Naive thymus-derived CD8-positive, alpha-beta T cell (primary cell): ENCODE data around the gene ZNHIT1. TPM values are rescaled to one million over a fixed set of nuclear protein-coding genes. Genes with fewer than 3 reads are reported as not detected.
A peak's percentile ranks its signal among the peaks of the same experiment; 100 is the strongest.
"Not testable (repeated sequence)": the region's sequence is repeated elsewhere in the genome, so short reads cannot be mapped to it uniquely, and the experiment has no call there.

Experiments
- ATAC-seq, 2 donors: fragments of 150-1000 bp; cut with Tn5 transposase in 1 of 2; sonication (Bioruptor Pico), chemical (Tn5 transposase) in 1 of 2; 1 replicate in 1 of 2; 2 replicates in 1 of 2; pipeline ENCODE4 v1.10.0; 2021; ENCODE audit warnings: mild to moderate bottlenecking in 2 of 2, moderate library complexity in 2 of 2
- POLR2A ChIA-PET: fragments of 350-600 bp; sonication (Branson Sonifier 250); formaldehyde crosslinking; loops from one replicate; lab custom pipeline; 2021; ENCODE audit warnings: antibody characterized with exemption; lab: Charles Lee
- DNase-seq, 10 donors: peaks; one replicate each; pipeline versions ENCODE4 v3.0.0 to v3.0.0-alpha.2; 2020 to 2022
- H3K27ac Mint-ChIP-seq, 10 donors: one replicate each; pipeline ENCODE4 v1.8.0; 2020 to 2022; ENCODE audit warnings: mild to moderate bottlenecking in 10 of 10, mixed read lengths in 10 of 10, moderate library complexity in 4 of 10, inconsistent platforms in 1 of 10
- H3K27me3 Mint-ChIP-seq, 5 donors: one replicate each; pipeline ENCODE4 v1.8.0; 2021 to 2022; ENCODE audit warnings: mixed read lengths in 5 of 5
- H3K36me3 Mint-ChIP-seq, 3 donors: one replicate each; pipeline ENCODE4 v1.8.0; 2020 to 2022; ENCODE audit warnings: mixed read lengths in 3 of 3, mild to moderate bottlenecking in 2 of 3, inconsistent platforms in 1 of 3
- H3K4me1 Mint-ChIP-seq, 4 donors: one replicate each; pipeline ENCODE4 v1.8.0; 2021 to 2022; ENCODE audit warnings: mixed read lengths in 4 of 4
- H3K4me3 Mint-ChIP-seq, 10 donors: one replicate each; pipeline ENCODE4 v1.8.0; 2020 to 2022; ENCODE audit warnings: mild to moderate bottlenecking in 10 of 10, mixed read lengths in 10 of 10, moderate library complexity in 6 of 10, inconsistent platforms in 1 of 10
- H3K9me3 Mint-ChIP-seq, 9 donors: one replicate each; pipeline ENCODE4 v1.8.0; 2020 to 2022; ENCODE audit warnings: mixed read lengths in 9 of 9, mild to moderate bottlenecking in 3 of 9, inconsistent platforms in 1 of 9, moderate library complexity in 1 of 9
- polyA plus RNA-seq, 3 donors: library from polyadenylated mRNA; unstranded; fragments of 300-500 nt; fragmentation: Illumina TruSeq; gene quantifications; one replicate each; pipeline ENCODE4 v1.2.3, GENCODE V29; 2021
- total RNA-seq, 8 experiments: library from RNA in 2 of 8; stranded (reverse) in 2 of 8; gene quantifications; one replicate each; pipeline ENCODE4 v1.2.3 and lab custom pipeline; 2021 to 2026

Gene ZNHIT1
- total and polyA plus RNA-seq, 5 experiments from 2014 or later: 31.2 to 66.4 (median 50.9) TPM

DNA sequence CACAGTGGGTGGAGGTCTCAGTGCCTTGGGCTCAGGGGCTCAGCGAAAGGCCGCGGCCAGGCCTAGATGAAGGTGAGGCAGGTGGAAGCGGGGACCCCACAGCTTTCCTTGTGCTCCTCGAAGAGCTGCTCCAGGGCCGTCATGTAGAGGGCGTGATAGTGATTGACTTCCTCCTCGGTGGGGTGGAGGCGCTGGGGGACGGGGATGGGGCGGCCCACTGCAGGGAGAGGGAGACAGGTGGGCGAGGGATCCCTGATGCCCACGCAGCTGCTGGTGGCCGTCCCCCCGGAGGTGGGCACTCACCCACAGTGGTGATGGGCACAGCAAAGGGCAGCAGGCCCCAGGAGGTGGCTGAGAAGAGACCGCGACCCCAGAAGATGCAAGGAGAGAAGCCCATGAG, 22.1 kb upstream of the ZNHIT1 start:
- ATAC-seq (no peak), DNase-seq (no peak)
- no peak overlapping the region for H3K4me3 Mint-ChIP-seq
- H3K27me3 Mint-ChIP-seq: peaks cover 7 to 28% (median 14%) of the 10 kb centered on the region in 5 donors
- H3K27ac Mint-ChIP-seq: no peak overlapping the region
- POLR2A ChIA-PET: no interaction called here
- peaks cover 0 to 5% (median 4%) of the 10 kb centered on the region in 4 donors for H3K4me1 Mint-ChIP-seq
- no peaks in the 10 kb centered on the region for H3K36me3 Mint-ChIP-seq
- no peaks in the 10 kb centered on the region for H3K9me3 Mint-ChIP-seq

DNA sequence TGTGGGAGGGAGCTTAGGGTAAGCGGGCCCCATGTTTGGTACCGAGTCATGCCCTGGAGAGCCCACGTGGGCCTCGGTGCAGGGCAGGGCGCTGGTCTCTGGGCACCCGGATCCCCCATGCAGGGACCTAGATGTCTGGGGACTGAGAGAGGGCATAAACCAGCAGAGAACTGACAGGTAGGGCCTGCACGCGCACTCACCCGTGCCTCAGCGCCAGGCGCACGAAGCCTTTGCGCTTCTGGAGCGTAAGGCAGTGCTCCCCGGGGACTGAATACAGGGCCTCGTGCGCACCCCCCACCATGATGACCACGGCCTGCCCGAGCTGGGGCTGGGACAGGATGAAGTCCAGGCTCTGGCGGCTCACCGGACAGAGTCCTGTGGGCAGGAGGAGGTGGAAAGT, 20.0 kb upstream of the ZNHIT1 start:
- H3K36me3 Mint-ChIP-seq: no peaks in the 10 kb centered on the region
- POLR2A ChIA-PET: no interaction called here
- no peak for ATAC-seq
- H3K4me3 Mint-ChIP-seq: no peak overlapping the region
- DNase-seq: no peak
- H3K27ac Mint-ChIP-seq: no peak overlapping the region
- H3K27me3 Mint-ChIP-seq: peaks cover 9 to 43% (median 22%) of the 10 kb centered on the region in 5 donors
- peaks cover 0 to 2% (median 0%) of the 10 kb centered on the region in 9 donors for H3K9me3 Mint-ChIP-seq
- peaks cover 2 to 11% (median 7%) of the 10 kb centered on the region in 4 donors for H3K4me1 Mint-ChIP-seq

DNA sequence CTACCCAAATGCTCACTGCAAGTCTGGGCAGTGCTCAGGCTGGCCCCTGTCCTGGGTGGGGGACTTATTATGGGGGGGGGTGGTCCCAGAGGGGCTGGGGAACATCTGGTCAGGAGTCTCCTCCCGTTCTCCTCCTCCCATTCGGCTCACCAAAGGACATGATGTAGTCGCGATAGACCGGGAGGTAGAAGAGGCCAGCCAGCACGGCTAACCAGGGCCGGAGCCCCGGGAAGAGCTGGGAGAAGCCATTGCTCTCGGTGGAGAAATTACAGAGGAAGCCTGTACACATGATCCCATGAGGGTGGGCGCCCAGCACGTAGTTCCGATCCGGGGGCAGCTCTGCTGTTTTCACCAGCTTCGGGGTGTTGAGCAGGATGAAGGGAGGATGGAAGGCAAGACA, 19.5 kb upstream of the ZNHIT1 start:
- peaks cover 0 to 2% (median 0%) of the 10 kb centered on the region in 9 donors for H3K9me3 Mint-ChIP-seq
- DNase-seq: no peak
- H3K4me1 Mint-ChIP-seq: peaks cover 2 to 15% (median 7%) of the 10 kb centered on the region in 4 donors

DNA sequence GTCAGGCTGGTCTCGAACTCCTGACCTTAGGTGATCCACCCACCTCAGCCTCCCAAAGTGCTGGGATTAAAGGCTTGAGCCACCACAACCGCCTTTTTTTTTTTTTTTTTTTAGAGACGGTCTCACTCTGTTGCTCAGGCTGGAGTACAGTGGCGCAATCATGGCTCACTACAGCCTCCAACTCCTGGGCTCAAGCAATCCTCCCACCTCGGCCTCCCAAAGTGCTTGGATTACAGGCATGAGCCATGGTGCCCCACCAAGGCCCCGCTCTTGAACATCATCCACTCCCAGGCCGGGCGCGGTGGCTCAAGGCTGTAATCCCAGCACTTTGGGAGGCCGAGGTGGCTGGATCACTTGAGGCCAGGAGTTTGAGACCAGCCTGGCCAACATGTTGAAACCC, 18.4 kb upstream of the ZNHIT1 start:
- H3K4me3 Mint-ChIP-seq, H3K9me3 Mint-ChIP-seq, H3K36me3 Mint-ChIP-seq, H3K27ac Mint-ChIP-seq, ATAC-seq, DNase-seq, POLR2A ChIA-PET: not testable (repeated sequence)
- Mint-ChIP-seq H3K4me1 (peaks cover 2 to 24% (median 14%) of the 10 kb centered on the region in 4 donors), H3K27me3 (peaks cover 11 to 52% (median 26%) of the 10 kb centered on the region in 5 donors)

More for the DNA sequence above, 19.5 kb upstream of the ZNHIT1 start:
- Mint-ChIP-seq H3K36me3 (no peaks in the 10 kb centered on the region), H3K4me3 (no peak overlapping the region), H3K27me3 (peaks cover 9 to 45% (median 22%) of the 10 kb centered on the region in 5 donors), H3K27ac (peak overlapping the region in 1 of 10 donors; percentile 34)
- POLR2A ChIA-PET: no interaction called here
- ATAC-seq: no peak

DNA sequence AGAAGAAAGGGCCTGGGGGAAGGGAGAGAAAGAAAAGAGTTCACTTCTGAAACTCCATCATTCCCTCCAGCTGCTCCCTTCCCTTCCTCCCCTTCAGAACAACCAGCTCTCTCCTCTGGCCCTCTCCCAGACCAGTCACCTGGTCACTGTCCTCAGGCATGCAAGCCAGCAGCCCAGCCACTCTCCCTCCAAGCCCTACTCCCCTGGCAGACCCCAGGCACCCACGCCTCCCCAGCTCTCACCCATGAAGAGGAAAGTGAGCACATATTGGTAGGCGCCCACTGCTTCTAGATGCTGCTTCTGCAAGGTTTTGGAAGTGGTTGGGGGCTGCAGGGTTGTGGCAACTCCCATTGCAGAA, 17.5 kb upstream of the ZNHIT1 start:
- H3K27me3 Mint-ChIP-seq: peaks cover 9 to 49% (median 26%) of the 10 kb centered on the region in 5 donors
- peaks cover 0 to 2% (median 0%) of the 10 kb centered on the region in 3 donors for H3K36me3 Mint-ChIP-seq
- no peak for DNase-seq
- peaks cover 0 to 2% (median 0%) of the 10 kb centered on the region in 9 donors for H3K9me3 Mint-ChIP-seq
- POLR2A ChIA-PET: no interaction called here
- H3K4me1 Mint-ChIP-seq: peaks cover 2 to 24% (median 14%) of the 10 kb centered on the region in 4 donors
- peak overlapping the region in 2 of 10 donors; percentile 44 to 55 for H3K4me3 Mint-ChIP-seq
- no peak for ATAC-seq
- peak overlapping the region in 1 of 10 donors; percentile 65 for H3K27ac Mint-ChIP-seq

DNA sequence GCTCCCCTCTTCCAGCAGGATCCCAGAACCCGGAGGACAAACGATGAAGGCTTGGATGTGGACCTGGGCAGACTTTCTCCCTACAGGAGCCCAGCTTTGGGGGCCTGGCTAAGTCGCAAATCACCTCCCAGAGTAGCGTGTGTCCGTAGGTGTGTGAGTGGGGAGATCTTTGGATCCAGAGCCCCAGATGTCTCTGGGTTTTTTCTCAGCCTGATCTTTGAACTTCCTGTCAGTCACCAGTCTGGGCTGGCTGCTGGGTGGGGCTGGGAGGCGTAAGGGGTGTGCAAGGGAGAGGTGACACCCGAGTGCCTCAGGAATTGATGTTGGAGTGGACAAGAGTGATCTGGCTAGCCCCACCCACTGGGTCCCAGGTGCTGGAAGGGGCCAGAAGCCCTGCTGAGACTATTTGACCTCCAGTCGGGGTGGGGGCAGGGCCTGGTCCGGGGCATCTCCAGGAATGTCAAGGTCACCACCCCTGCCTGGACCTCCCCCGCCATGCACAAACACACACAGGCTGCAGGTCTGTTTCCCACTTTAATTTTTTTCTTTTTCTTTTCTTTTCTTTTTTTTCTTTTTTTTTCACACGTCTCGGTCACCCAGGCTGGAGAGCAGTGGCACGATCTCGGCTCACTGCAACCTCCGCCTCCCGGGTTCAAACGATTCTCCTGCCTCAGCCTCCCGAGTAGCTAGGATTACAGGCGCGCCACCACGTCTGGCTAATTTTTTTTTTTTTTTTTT, 16.9 kb upstream of the ZNHIT1 start, which contains the start of gene MOGAT3:
Gene MOGAT3 (minus strand): TSS at position 175 of the 738 bp plus-strand sequence. CDS start 182 bp downstream, outside the sequence.
- Mint-ChIP-seq H3K36me3 (peaks cover 0 to 7% (median 3%) of the 10 kb centered on the region in 3 donors), H3K4me3 (peak within 1 kb of the TSS in 7 of 10 donors; percentile 36 to 70 (median 51)), H3K9me3 (peaks cover 0 to 2% (median 0%) of the 10 kb centered on the region in 9 donors), H3K27me3 (peaks cover 9 to 49% (median 26%) of the 10 kb centered on the region in 5 donors), H3K27ac (peak within 1 kb of the TSS in 1 of 10 donors; percentile 65), H3K4me1 (peaks cover 2 to 24% (median 14%) of the 10 kb centered on the region in 4 donors)
- POLR2A ChIA-PET: no interaction called here
- no peak for DNase-seq
- peak in 1 of 2 donors; percentile 55 for ATAC-seq

DNA sequence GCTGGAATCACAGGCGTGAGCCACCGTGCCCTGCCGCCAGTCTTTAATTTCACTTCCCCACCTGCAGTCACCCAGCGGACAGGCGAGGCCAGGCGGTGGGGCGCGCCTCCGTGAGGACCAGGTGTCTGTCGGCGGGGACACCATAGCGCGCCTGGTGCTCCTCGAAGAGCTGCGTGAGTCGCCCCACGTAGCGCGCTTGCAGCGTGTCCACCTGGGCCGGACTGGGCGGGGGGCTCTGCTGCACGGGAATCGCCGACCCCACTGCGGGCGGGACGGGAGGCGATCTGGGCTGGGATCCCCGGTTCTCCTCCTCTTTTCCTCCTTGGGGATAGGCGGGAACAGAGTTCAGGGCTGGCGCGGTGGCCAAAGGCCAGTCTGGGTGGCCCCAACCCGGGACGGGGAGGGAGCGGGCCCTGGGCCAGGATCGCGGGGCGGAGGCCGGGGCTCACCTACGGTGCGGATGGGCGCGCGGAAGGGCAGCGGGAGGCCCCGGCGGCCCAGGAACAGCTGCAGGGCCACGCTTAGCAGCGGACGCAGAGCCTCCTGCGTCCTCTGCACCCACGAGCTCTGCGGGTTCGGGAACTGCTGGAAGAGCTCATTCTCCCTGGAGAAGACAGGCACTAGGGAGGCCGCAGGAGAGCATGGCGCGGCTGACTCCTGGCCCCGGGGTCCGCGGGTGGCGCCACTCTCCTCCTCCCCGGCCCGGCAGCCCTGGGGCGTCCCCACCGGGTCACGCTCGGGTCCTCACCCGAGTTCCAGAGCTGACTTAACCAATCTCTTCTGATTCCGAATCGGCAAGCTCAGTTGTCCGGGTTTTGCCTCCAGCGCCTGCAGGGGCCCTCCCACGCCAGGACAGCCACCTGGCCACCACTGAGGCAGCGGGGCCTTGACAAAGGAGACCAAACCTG, 16.0 kb upstream of the ZNHIT1 start:
- DNase-seq (no peak), ATAC-seq (peak; percentile 23 to 37)
- H3K9me3 Mint-ChIP-seq: peaks cover 0 to 2% (median 0%) of the 10 kb centered on the region in 9 donors
- peaks cover 0 to 15% (median 3%) of the 10 kb centered on the region in 3 donors for H3K36me3 Mint-ChIP-seq
- peaks cover 9 to 49% (median 26%) of the 10 kb centered on the region in 5 donors for H3K27me3 Mint-ChIP-seq
- peaks cover 2 to 24% (median 14%) of the 10 kb centered on the region in 4 donors for H3K4me1 Mint-ChIP-seq
- POLR2A ChIA-PET: no interaction called here
- no peak overlapping the region for H3K27ac Mint-ChIP-seq
- H3K4me3 Mint-ChIP-seq: peak overlapping the region in 4 of 10 donors; percentile 16 to 51 (median 36)

DNA sequence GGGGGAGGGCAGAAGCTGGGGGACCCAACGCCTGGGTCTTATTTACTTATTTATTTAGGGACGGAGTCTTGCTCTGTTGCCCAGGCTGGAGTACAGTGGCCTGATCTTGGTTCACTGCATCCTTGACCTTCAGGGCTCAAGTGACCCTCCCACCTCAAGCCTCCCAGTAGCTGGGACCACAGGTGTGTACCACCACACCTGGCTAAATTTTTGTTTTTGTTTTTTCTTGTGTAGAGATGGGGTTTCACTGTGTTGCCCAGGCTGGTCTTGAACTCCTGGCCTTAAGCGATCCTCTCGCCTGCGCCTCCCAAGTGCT, 15.4 kb upstream of the ZNHIT1 start:
- H3K4me1 Mint-ChIP-seq: peaks cover 2 to 24% (median 14%) of the 10 kb centered on the region in 4 donors
- POLR2A ChIA-PET: no interaction called here
- H3K27ac Mint-ChIP-seq: peak overlapping the region in 1 of 10 donors; percentile 53
- H3K9me3 Mint-ChIP-seq: peaks cover 0 to 2% (median 0%) of the 10 kb centered on the region in 9 donors
- H3K36me3 Mint-ChIP-seq: peaks cover 0 to 16% (median 4%) of the 10 kb centered on the region in 3 donors
- no peak for ATAC-seq
- no peak for DNase-seq
- no peak overlapping the region for H3K4me3 Mint-ChIP-seq
- peaks cover 9 to 45% (median 26%) of the 10 kb centered on the region in 5 donors for H3K27me3 Mint-ChIP-seq

DNA sequence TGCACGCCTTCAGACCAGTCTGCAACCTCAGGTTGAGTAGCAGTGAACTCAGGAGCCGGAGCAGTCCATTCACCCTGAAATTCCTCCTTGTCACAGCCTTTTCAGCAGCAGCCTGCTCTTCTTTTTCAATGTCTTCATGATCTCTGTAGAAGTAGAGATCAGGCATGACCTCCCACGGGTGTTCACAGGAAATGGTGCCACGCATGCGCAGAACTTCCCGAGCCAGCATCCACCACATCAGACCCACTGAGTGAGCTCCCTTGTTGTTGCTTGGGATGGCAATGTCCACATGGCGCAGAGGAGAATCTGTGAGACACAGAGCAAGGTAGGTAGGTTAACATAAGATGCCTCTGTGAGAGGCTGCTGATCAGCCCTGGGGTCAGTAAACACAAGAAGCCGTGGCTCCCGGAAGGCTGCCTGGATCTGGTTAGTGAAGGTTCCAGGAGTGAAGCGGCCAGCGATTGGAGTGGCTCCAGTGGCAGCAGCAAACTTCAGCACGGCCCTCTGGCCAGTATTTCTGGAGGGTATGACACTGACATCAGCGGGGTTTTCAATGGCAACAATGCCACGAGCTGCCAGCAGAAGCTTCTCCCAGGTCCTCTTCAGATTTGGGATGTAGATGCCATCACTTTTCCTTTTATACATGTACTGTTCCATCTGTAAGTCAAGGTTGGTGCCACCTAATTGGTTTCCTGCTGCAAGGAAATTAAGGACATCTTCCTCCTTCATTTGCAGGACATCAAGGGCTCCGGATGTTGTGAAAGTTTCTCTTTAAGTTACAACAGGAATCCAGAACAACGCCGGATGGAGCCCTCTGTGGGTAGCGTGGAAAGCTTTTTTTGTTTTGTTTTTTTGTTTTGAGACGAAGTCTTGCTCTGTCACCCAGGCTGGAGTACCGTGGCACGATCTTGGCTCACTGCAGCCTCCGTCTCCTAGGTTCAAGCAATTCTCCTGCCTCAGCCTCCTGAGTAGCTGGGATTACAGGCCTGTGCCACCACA, 13.9 kb upstream of the ZNHIT1 start:
- POLR2A ChIA-PET: interaction anchor here (0.7 kb wide), 1 partner anchor 13 kb away, joined by 3 read pairs; no protein-coding TSS in a partner anchor
- Mint-ChIP-seq H3K36me3 (peaks cover 0 to 23% (median 10%) of the 10 kb centered on the region in 3 donors), H3K4me3 (peak overlapping the region; percentile 33 to 80 (median 64)), H3K4me1 (peaks cover 2 to 24% (median 14%) of the 10 kb centered on the region in 4 donors), H3K27me3 (peaks cover 9 to 40% (median 26%) of the 10 kb centered on the region in 5 donors), H3K27ac (peak overlapping the region in 8 of 10 donors; percentile 24 to 92 (median 70))
- H3K9me3 Mint-ChIP-seq, DNase-seq, ATAC-seq: not testable (repeated sequence)

DNA sequence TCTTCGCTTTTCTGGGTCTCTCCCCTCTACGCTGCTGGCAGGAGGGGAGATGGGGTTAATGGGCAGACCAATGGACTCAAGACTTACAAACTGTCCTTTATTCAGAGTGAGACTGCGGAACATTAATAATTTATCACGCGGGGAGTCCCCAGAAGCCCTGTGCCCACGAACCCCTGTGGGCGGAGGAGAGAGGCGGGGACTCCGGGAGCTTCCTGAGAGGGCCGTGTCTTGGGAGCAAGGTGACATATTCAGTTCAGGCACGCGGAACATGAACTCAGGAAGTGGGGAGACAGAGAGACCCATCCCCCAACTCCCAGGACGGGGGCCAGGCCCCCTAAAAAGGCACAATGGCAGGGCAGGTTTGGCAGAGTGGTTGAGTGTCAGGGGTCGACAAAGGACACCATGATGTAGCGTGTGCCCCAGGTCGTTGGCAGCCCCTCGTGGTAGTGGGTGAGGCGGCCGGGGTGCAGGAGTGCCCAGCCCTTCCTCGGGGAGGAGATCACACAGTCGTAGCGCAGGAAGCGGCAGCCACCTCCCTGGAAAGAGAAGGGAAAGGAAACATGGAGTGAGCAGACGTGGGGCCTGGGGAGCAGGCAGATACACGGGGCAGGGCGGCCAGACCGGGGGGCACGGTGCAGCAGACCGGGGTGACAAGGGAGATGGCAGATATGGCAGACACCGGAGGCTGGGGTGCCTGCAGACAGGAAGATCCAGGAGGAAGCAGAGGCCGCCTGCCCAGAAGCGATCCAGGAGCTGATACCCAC, 11.9 kb upstream of the ZNHIT1 start:
- Mint-ChIP-seq H3K4me3 (no peak overlapping the region), H3K36me3 (peaks cover 0 to 37% (median 16%) of the 10 kb centered on the region in 3 donors), H3K27me3 (peaks cover 4 to 26% (median 15%) of the 10 kb centered on the region in 5 donors), H3K4me1 (peaks cover 2 to 20% (median 9%) of the 10 kb centered on the region in 4 donors), H3K27ac (peak overlapping the region in 1 of 10 donors; percentile 35), H3K9me3 (peaks cover 0 to 2% (median 0%) of the 10 kb centered on the region in 9 donors)
- POLR2A ChIA-PET: interaction anchor here (0.6 kb wide), 2 partner anchors 47 to 860 kb away, joined by 3 to 4 read pairs; no protein-coding TSS in a partner anchor
- DNase-seq: no peak
- no peak for ATAC-seq

DNA sequence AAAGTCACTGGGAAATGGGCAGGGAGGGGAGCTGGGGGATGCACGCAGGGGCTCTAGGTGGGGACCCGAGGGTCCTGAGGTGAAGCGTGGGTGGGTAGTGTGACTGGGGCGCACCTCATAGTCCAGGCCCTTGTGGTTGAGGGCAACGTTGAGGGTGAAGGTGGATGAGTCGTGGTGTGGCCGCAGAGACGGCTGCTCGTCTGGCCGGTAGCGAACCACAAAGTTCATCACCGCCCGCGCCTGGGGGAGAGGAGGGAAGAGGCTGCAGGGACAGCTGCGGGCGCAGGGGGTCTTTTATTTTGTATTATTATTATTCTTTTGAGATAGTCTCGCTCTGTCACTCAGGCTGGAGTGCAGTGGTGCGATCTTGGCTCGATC, 11.3 kb upstream of the ZNHIT1 start:
- peaks cover 4 to 20% (median 15%) of the 10 kb centered on the region in 5 donors for H3K27me3 Mint-ChIP-seq
- H3K27ac Mint-ChIP-seq: peak overlapping the region in 1 of 10 donors; percentile 29
- no peak overlapping the region for H3K4me3 Mint-ChIP-seq
- H3K4me1 Mint-ChIP-seq: peaks cover 2 to 17% (median 7%) of the 10 kb centered on the region in 4 donors
- no peak for ATAC-seq
- no peak for DNase-seq
- peaks cover 0 to 2% (median 0%) of the 10 kb centered on the region in 9 donors for H3K9me3 Mint-ChIP-seq
- peaks cover 0 to 40% (median 16%) of the 10 kb centered on the region in 3 donors for H3K36me3 Mint-ChIP-seq
- POLR2A ChIA-PET: interaction anchor here (0.6 kb wide), 1 partner anchor 47 kb away, joined by 4 read pairs; no protein-coding TSS in a partner anchor
